HT1080 (cell line): ENCODE results near the gene DLX1. TPM values are rescaled to one million over a fixed set of nuclear protein-coding genes. Genes with fewer than 3 reads are reported as not detected.

Experiments
- DNase-seq: peaks from one replicate; pipeline ENCODE4 v3.0.0-alpha.2; 2015; ENCODE audit warnings: low read depth
- total RNA-seq: library from RNA; depleted of rRNA; stranded (reverse); fragments of >200 nt; shearing (Covaris generic); gene quantifications from 2 replicates; pipeline ENCODE4 v1.2.3, GENCODE V29; 2014

The DLX1 gene
- total RNA-seq, 1 experiment from 2014 or later: 9.7 TPM

- no peak for DNase-seq
Measured at GRCh38 chr2:172096626-172097547, 11.6 kb downstream of the DLX1 start.

GRCh38 chr2:172097557-172098131 lies 12.3 kb downstream of the DLX1 start:
- DNase-seq: no peak

GRCh38 chr2:172098287-172098649 lies 13.0 kb downstream of the DLX1 start:
- DNase-seq: no peak

- DNase-seq: peak; percentile 87
Measured at GRCh38 chr2:172098650-172099471, 13.6 kb downstream of the DLX1 start.

GRCh38 chr2:172099472-172100079 lies 14.3 kb downstream of the DLX1 start:
- no peak for DNase-seq

- DNase-seq: no peak
Measured at GRCh38 chr2:172100080-172100934, 15.0 kb downstream of the DLX1 start.

- DNase-seq: no peak
Measured at GRCh38 chr2:172100935-172101820, 15.9 kb downstream of the DLX1 start.

- DNase-seq: no peak
Measured at GRCh38 chr2:172101821-172102390, 16.6 kb downstream of the DLX1 start.

GRCh38 chr2:172102391-172103359 lies 17.4 kb downstream of the DLX1 start, which contains the start of gene DLX2:
Gene DLX2 (minus strand): TSS chr2:172102900. CDS start chr2:172102538, 362 bp downstream.
- DNase-seq: peak; percentile 94

GRCh38 chr2:172103471-172104272 lies 18.4 kb downstream of the DLX1 start:
- peak; percentile 80 for DNase-seq

GRCh38 chr2:172105471-172106107 lies 20.3 kb downstream of the DLX1 start:
- DNase-seq: no peak

GRCh38 chr2:172106108-172106961 lies 21.0 kb downstream of the DLX1 start:
- peak; percentile 19 for DNase-seq

- DNase-seq: no peak
Measured at GRCh38 chr2:172107690-172108586, 22.6 kb downstream of the DLX1 start.

GRCh38 chr2:172108587-172108930 lies 23.3 kb downstream of the DLX1 start:
- no peak for DNase-seq
